GM23338 (cell line): ENCODE results near the gene MBNL1.

Experiments used
- CREB1 ChIP-seq: fragments of 250-450 bp; sonication (Bioruptor Pico); IDR thresholded peaks from 2 replicates; pipeline ENCODE4 v1.5.0; 2020; ENCODE audit warnings: low read depth, mild to moderate bottlenecking, moderate library complexity
- CTCF ChIP-seq, 2 experiments: fragments of 200-600 bp in 1 of 2; sonication (generic) in 1 of 2; conservative IDR thresholded peaks; 2 replicates each; pipeline versions ENCODE4 v1.5.1 to v1.6.1; 2016 to 2017; ENCODE audit warnings: antibody characterized with exemption in 2 of 2, low read depth in 2 of 2, mild to moderate bottlenecking in 2 of 2, moderate library complexity in 1 of 2
- ETS1 ChIP-seq: IDR thresholded peaks from 2 replicates; pipeline ENCODE4 v1.6.1; 2016; ENCODE audit warnings: antibody characterized with exemption
- EZH2 ChIP-seq: fragments of 200-600 bp; sonication (generic); IDR thresholded peaks from one replicate; pipeline ENCODE4 v1.8.0; 2017; ENCODE audit warnings: antibody characterized with exemption, mild to moderate bottlenecking, low read depth; ENCODE audit not compliant: unreplicated experiment
- EZH2phosphoT487 ChIP-seq: fragments of 200-600 bp; sonication (generic); IDR thresholded peaks from one replicate; pipeline ENCODE4 v1.8.1; 2018; ENCODE audit warnings: antibody characterized with exemption; ENCODE audit not compliant: unreplicated experiment
- JUNB ChIP-seq: IDR thresholded peaks from one replicate; pipeline ENCODE4 v1.6.1; 2016; ENCODE audit warnings: antibody characterized with exemption; ENCODE audit not compliant: unreplicated experiment
- NANOG ChIP-seq: IDR thresholded peaks from 2 replicates; pipeline ENCODE4 v1.6.1; 2016; ENCODE audit warnings: antibody characterized with exemption, borderline replicate concordance
- POLR2AphosphoS5 ChIP-seq: IDR thresholded peaks from 2 replicates; pipeline ENCODE4 v1.6.1; 2016; ENCODE audit warnings: antibody characterized with exemption, low read depth
- REST ChIP-seq: IDR thresholded peaks from one replicate; pipeline ENCODE4 v1.6.1; 2018; ENCODE audit warnings: antibody characterized with exemption; ENCODE audit not compliant: unreplicated experiment
- STAT1 ChIP-seq: IDR thresholded peaks from one replicate; pipeline ENCODE4 v1.6.1; 2016; ENCODE audit warnings: antibody characterized with exemption; ENCODE audit not compliant: unreplicated experiment
- ZNF114 ChIP-seq: fragments of 250-450 bp; sonication (Bioruptor Pico); IDR thresholded peaks from 2 replicates; pipeline ENCODE4 v1.5.0; 2020; ENCODE audit warnings: mild to moderate bottlenecking, moderate library complexity
- ZNF331 ChIP-seq: fragments of 250-450 bp; sonication (Bioruptor Pico); IDR thresholded peaks from 2 replicates; pipeline ENCODE4 v1.5.0; 2020; ENCODE audit warnings: low read depth, mild to moderate bottlenecking, moderate library complexity
- ZNF462 ChIP-seq: fragments of 250-450 bp; sonication (Bioruptor Pico); IDR thresholded peaks from 2 replicates; pipeline ENCODE4 v1.5.0; 2020; ENCODE audit warnings: mild to moderate bottlenecking, moderate library complexity

GRCh38 chr3:152457500-152458375 is 189.0 kb downstream of the MBNL1 start:
- no peak for TF ChIP-seq CTCF (conservative IDR thresholded peaks at IDR 0.05; ENCODE audit: low read depth in 2 of 2)
- TF ChIP-seq EZH2, result no peak
- TF ChIP-seq ETS1, result no peak
- TF ChIP-seq CREB1, result no peak
- TF ChIP-seq EZH2phosphoT487, result no peak
- TF ChIP-seq REST, result no peak
- TF ChIP-seq ZNF114 (CRISPR knock-in tag), result no peak
- TF ChIP-seq POLR2AphosphoS5, result no peak
- no peak for TF ChIP-seq ZNF331 (CRISPR knock-in tag)
- TF ChIP-seq JUNB, result no peak
- no peak for TF ChIP-seq NANOG
- no peak for TF ChIP-seq STAT1
- no peak for TF ChIP-seq ZNF462
